Amniotic stem cell (primary cell): Measurements from ENCODE around the gene DTNBP1.

Source experiments
- DNase-seq: peaks from one replicate; lab custom pipeline; 2025; lab: John Stamatoyannopoulos, UW

Gene DTNBP1

GRCh38 chr6:15500901-15501825, 161.7 kb downstream of the DTNBP1 start:
- no peak for DNase-seq

GRCh38 chr6:15500078-15500740, 162.6 kb downstream of the DTNBP1 start:
- no peak for DNase-seq

DNA sequence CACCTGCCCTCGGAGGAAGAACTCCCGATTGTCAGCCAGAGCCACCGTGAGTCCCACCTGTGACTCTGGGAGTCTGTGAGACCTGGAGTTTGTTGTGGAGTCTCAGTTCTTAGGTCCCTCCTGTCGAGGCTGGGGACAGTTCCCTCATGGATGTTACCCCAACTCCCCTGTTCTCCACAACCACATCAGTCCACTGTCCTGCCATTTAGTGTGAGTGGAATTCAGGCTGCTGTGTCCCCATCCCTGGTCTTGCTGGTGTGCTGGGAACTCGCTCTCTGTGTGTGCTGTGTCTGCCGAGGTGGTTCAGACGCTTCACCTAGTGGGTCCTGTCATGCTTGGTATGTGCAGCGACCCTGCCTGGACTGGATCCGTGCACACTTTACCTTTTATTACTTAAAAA, 163.2 kb downstream of the DTNBP1 start:
- DNase-seq: no peak

DNA sequence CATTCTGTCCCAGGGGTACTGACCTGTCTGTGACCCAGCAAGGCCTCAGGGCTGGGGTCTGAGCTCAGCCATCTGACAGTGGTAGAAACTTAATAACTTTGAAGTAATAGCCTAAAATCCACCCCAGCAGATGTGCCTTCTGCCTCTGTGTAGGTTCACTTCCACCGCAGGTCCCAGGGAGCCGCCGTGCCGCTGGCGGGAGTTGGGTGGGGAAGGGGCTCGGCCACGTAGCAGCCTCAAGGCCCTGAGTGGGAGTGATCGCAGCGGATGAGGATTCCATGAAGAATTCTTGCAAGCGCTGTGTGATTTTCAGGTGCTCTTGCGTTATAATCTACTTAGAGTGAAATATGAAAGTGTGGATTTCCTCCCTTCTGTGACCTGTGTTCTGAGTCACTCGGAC, 163.7 kb downstream of the DTNBP1 start:
- no peak for DNase-seq

DNA sequence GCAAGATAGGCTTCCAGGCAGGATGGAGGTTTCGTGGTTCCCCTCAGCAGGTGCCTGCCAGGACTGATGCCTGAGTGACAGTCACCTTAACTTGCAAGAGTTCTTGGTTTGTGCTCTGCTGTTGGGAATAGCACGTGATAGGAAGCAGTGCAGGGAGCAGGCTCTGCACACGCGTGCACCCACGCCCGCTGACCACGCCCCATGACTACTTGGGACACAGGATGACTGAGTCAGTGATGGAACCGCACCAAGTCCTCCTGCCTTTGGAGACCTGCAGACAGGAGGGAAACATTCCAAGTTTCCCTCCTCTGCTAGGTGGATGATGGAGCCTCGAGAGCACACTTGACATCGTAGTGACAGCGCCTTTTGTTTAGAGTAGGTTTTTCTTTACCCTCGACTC, 164.2 kb downstream of the DTNBP1 start:
- DNase-seq: no peak

- no peak for DNase-seq
Measured at GRCh38 chr6:15496345-15497131, 166.3 kb downstream of the DTNBP1 start.

DNA sequence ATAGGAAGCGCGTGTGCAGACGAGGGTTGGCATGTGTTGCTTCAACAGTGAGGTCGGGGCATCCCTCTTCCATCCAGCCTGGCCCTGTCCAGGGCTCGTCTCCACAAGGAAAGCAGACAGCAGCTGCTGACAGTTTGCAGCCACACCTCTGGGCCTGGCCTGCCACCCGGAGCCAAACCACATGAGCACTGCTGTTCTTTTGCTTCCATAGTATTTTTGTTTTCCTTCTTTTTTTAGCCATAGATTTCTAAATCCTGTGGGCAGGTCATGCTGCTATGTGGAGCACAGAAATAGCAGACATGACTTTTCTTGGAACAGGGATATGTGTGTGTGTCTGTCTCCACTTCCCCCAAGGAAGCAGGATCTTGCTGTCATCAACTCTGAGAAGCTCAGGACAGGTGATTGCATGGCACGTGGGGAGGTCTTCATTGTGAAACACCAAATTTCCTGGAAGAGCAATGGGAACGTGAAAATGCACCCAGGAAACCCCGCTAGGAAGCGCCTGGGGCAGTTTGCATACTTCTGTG, 167.4 kb downstream of the DTNBP1 start:
- DNase-seq: no peak

GRCh38 chr6:15493437-15494168, 169.2 kb downstream of the DTNBP1 start:
- DNase-seq: no peak

DNA sequence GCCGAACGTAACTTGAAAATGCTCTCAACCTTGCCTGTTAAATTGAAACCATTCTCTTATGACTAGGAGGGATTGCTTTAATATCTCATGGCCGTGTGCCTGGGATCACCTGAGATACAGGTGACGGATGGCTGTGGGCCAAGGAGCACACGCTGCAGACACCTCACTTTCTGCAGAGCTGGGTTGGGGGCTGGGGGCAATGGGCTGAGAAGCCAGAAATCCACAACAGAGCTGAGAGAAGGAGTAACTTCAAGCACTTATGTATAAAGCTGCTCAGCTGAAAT, 170.9 kb downstream of the DTNBP1 start:
- DNase-seq: no peak

DNA sequence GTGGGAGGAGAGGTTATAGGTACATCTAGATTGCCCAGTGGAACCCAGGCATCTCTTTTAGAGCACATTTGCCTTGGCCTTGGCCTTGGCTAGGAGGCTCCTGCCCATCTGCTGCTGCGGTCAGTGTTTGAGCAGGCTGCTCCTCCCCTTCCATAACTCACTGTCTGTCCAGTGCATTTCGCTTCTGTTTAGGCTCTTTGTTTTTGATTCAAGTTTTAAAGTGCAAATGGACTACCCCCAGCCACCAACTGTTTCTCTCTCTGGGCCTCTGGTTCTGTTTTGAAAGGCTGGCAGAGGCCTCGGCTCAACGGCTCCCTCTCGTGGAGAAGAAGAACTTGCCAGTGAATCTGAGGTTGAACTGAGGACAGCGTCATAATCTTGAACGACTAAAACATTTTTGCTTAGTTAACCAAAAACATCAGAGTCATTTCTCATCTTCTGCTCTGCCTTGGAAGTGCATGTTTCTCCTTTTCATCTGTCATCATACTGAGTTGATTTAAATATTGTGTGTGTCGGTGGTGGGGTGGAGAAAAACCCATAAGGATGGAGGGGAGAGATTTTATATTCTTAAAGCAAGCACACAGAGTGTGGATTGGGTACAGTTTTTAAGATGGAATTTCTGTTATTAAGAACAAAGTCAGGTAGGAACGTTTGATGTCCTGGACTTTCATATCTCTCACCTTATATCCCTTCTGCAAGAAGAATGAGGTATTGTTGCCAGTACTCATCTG, 171.4 kb downstream of the DTNBP1 start:
- DNase-seq: peak; percentile 71

GRCh38 chr6:15490242-15491100, 172.4 kb downstream of the DTNBP1 start:
- no peak for DNase-seq

GRCh38 chr6:15489261-15489962, 173.4 kb downstream of the DTNBP1 start:
- no peak for DNase-seq

- DNase-seq: no peak
Measured at GRCh38 chr6:15487262-15487661, 175.6 kb downstream of the DTNBP1 start.

DNA sequence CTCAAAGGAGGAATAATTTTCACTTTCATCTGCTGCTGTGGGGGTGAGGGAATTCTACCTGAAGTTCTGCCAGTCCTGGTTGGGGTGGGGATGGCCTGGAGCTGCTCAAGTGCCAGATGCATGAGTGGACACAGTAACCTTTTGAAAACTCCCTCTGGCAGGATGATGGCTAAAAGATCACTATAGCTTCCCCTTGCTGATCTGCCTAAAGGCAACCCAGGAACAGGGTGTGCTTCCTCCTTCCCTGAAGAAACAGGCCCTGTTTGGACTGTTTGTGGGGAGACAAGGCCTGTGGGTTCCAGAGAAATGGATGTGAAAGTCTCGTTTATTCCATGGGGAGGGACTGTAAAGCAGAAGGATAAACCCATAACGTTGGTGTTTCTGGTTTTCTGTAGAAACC, 176.9 kb downstream of the DTNBP1 start:
- no peak for DNase-seq

- DNase-seq: no peak
Measured at GRCh38 chr6:15484821-15485220, 178.0 kb downstream of the DTNBP1 start.

- no peak for DNase-seq
Measured at GRCh38 chr6:15484140-15484539, 178.7 kb downstream of the DTNBP1 start.

DNA sequence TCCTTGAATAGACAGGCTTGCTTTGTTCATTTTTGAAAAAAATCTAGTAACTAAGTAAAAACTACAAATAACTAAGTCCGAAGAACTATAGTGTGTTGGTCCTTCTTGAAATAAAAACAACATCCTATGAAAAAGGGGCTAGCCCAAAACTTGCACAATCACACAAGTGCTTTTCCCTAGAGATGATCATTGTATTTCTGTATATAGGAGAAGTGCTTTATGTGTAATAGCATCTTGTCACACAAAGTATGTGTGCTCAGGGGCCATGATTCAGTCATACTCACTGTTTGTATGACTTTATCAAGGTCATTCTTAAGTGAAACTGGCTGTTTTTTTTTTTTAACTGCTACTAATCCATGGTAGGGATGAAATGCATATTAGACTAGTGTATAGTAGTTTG, 179.8 kb downstream of the DTNBP1 start:
- DNase-seq: no peak

DNA sequence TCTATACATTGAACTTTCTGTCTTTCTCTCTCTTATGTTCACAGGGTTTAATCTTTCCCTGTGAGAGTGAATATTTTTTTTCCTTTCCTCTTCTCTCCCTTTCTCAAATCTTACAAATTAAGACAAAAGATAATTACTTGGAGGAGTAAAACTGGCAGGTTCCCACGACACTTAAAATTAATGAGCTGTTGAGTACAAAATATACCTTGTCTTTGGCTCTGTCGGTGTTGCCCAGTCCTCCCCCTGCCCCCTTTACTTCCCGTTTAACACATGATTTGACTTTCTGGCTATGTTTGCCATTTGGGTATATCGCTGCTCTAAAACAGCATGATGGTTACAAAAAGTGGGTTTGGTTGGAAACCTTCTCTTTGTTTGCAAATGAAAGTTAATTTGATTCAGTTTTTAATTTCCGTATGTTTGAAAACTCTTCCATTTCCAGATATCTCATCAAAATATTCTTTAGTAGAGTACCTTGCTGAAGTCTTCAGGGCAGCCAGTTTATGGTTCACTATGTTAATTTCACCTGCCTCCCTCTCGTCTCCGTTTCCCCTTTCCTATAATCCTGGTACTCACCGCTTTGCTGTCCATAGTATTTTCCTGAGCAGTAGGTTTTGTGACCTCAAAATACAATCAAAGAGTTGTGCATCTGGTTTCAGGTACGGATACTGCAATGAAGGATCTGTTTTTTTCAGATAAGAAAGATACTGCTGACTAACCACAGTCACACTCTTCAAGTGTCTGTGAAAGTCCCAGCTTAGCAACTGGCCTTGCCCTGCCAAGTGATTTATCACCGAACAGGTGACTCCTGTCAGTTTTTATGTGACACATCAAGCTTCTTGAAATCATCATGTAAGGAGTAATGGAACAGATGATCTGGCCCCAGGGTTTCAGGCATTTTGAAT, 181.2 kb downstream of the DTNBP1 start:
- no peak for DNase-seq

DNA sequence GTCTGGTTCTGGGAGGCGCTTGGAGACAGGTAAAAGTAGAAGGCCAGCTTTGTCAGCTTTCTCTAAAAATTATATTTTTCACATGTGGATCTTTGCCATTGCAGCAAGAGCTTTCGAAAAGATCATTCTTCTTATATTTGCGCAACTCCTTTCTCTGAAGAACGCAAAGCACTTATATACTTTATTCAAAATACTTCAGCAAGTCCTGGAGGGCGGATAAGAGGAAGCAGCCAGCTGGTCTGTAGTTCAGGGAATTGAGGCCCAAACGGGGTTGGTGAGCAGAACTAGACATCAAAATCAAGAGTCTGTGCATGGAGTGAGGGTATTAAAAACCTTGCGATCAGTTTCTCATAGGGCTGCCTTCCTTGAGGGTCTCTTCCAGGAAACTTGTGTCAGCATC, 182.3 kb downstream of the DTNBP1 start:
- no peak for DNase-seq
